Measurements from ENCODE around the gene GIPC1. TPM values are rescaled to one million over a fixed set of nuclear protein-coding genes. Genes with fewer than 3 reads are reported as not detected.

Gene GIPC1
- total RNA-seq, 4 donors from 2014 or later, result 135 to 217 (median 164) TPM

GRCh38 chr19:14433554-14434501 is 62.1 kb downstream of the GIPC1 start:
- no peak for TF ChIP-seq POLR2A (IDR thresholded peaks at IDR 0.05)
- TF ChIP-seq, protein P1, sequence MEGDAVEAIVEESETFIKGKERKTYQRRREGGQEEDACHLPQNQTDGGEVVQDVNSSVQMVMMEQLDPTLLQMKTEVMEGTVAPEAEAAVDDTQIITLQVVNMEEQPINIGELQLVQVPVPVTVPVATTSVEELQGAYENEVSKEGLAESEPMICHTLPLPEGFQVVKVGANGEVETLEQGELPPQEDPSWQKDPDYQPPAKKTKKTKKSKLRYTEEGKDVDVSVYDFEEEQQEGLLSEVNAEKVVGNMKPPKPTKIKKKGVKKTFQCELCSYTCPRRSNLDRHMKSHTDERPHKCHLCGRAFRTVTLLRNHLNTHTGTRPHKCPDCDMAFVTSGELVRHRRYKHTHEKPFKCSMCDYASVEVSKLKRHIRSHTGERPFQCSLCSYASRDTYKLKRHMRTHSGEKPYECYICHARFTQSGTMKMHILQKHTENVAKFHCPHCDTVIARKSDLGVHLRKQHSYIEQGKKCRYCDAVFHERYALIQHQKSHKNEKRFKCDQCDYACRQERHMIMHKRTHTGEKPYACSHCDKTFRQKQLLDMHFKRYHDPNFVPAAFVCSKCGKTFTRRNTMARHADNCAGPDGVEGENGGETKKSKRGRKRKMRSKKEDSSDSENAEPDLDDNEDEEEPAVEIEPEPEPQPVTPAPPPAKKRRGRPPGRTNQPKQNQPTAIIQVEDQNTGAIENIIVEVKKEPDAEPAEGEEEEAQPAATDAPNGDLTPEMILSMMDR (IDR thresholded peaks at IDR 0.05), result no peak
- 7 to 8% methylated on average over 27 to 29 of the region's 52 CpGs for WGBS, 2 donors
- intact Hi-C loops (cut with DNase I; ENCODE audit: low total_unique reads), result no loop called here
- DNase-seq (ENCODE audit: low spot score in 2 of 2), result no peak
- peak overlapping the region; percentile 74 for H3K4me3 ChIP-seq (ENCODE audit: low read depth, poor library complexity, severe bottlenecking)

DNA sequence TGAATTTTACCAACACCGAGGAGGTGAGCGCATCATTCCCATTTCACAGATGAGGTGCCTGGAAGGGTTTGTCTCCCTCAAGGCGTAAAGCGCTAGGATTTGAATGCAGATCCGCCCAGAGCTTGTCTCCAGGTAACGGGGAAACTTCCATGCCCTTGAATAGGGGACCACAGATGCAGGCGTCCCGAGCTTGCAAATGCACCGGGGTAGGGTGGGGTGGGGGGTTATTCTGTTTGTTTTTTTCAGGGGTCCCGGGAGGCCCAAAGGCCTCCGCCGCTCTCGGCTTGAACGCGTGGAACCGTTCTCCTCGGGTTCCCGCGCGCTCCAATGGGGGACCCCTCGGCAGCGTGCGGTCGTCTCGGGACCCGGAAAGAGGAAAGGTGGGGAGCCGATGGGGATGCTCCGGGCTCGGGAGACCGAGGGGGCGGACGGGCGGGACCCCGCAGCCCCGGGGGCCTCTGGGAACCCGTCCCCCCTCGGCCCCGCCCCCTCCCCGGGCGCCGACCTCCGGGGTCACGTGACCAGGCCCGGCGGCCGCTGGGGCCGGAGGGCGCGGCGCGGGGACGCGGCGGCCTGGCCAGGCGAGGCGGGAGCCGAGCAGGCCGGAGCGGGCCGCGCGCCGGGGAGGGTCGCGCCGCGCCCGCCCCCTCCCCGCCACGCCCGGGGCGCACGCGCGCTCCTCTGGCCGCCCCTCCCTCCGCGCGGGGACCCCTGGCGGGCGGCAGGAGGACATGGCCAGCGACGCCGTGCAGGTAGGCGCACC is 63.0 kb downstream of the GIPC1 start, which contains the start of gene PKN1:
PKN1 (plus strand) TSS at position 516 of the 763 bp plus-strand sequence; CDS start at position 732, 216 bp downstream.
- DNase-seq (ENCODE audit: low spot score in 2 of 2), result no peak
- WGBS, 2 donors, result 7 to 12% methylated on average over 23 to 30 of the region's 85 CpGs
- no peak for TF ChIP-seq POLR2A (IDR thresholded peaks at IDR 0.05)
- TF ChIP-seq, protein P1 (IDR thresholded peaks at IDR 0.05), result no peak
- intact Hi-C loops (cut with DNase I; ENCODE audit: low total_unique reads), result no loop called here
- peak within 1 kb of the TSS; percentile 74 for H3K4me3 ChIP-seq (ENCODE audit: low read depth, poor library complexity, severe bottlenecking)

GRCh38 chr19:14430712-14431111 is 65.2 kb downstream of the GIPC1 start:
- H3K4me3 ChIP-seq (ENCODE audit: low read depth, poor library complexity, severe bottlenecking), result no peak overlapping the region
- DNase-seq (ENCODE audit: low spot score in 2 of 2), result no peak
- TF ChIP-seq, protein P1 (IDR thresholded peaks at IDR 0.05), result no peak
- TF ChIP-seq POLR2A (IDR thresholded peaks at IDR 0.05), result no peak
- intact Hi-C loops (cut with DNase I; ENCODE audit: low total_unique reads), result no loop called here
- WGBS, 2 donors, result 72 to 74% methylated on average over 3 of the region's 3 CpGs

- TF ChIP-seq POLR2A (IDR thresholded peaks at IDR 0.05), result no peak
- TF ChIP-seq, protein P1 (IDR thresholded peaks at IDR 0.05), result no peak
- intact Hi-C loops (cut with DNase I; ENCODE audit: low total_unique reads), result no loop called here
- no peak for DNase-seq (ENCODE audit: low spot score in 2 of 2)
- no peak overlapping the region for H3K4me3 ChIP-seq (ENCODE audit: low read depth, poor library complexity, severe bottlenecking)
- 70 to 73% methylated on average over 4 of the region's 4 CpGs for WGBS, 2 donors
Observed at GRCh38 chr19:14428882-14429416, 67.0 kb downstream of the GIPC1 start.

MicroRNA genes within 50 kb of the gene (microRNA counts, 767-probe panel; counts per million panel counts)
- microRNA hsa-miR-639, result 0 to 358 counts per million in 2 donors

Small RNAs within 50 kb of the gene (microRNA-seq; reads per million reads assigned to microRNA genes)
- 0 to 0.68 reads per million in 2 donors for gene MIR639 (ENCODE audit: borderline number of aligned reads in 1 of 2, borderline replicate concordance in 2 of 2)

Other genes with a start within 250 kb of the GIPC1 start
- gene ADGRE5, start 114.7 kb downstream of the GIPC1 start, total RNA-seq, result 10 to 100 TPM in 3 of 4 donors, 1 to 10 TPM in 1; 8.0 to 18.6 (median 15.6) TPM
- gene DDX39A, start 76.8 kb downstream of the GIPC1 start, total RNA-seq, result 100 to 1,000 TPM in 1 of 4 donors, 10 to 100 TPM in 3; 65.7 to 128 (median 76.4) TPM
- gene PKN1, start 62.8 kb downstream of the GIPC1 start, total RNA-seq, result 10 to 100 TPM; 13.2 to 30.9 (median 16.4) TPM
- under 1 TPM in 1 of 4 donors, not detected in 3; 0.62 TPM for gene PTGER1, start 20.8 kb downstream of the GIPC1 start, total RNA-seq
- 100 to 1,000 TPM in 2 of 4 donors, 10 to 100 TPM in 2; 96.2 to 107 (median 99.6) TPM for gene DNAJB1, start 22.3 kb upstream of the GIPC1 start, total RNA-seq
- 100 to 1,000 TPM; 117 to 165 (median 147) TPM for gene TECR, start 33.5 kb upstream of the GIPC1 start, total RNA-seq
- gene NDUFB7, start 75.9 kb upstream of the GIPC1 start, total RNA-seq, result 100 to 1,000 TPM; 219 to 332 (median 280) TPM
- gene CLEC17A, start 87.0 kb upstream of the GIPC1 start, total RNA-seq, result under 1 TPM in 1 of 4 donors, not detected in 3; 0.84 TPM
- not detected for gene ADGRE3, start 178.7 kb upstream of the GIPC1 start, total RNA-seq
- 10 to 100 TPM; 14.0 to 26.8 (median 16.6) TPM for gene ZNF333, start 193.9 kb upstream of the GIPC1 start, total RNA-seq

All from lower leg skin (tissue), 4 donors.